Lung (tissue), 12 donors: Measurements from ENCODE around the gene KLHL29. TPM values are rescaled to one million over a fixed set of nuclear protein-coding genes. Genes with fewer than 3 reads are reported as not detected.

ENCODE experiments used
- ATAC-seq: fragments of 200-7000 bp; cut with Tn5 transposase; one replicate; pipeline ENCODE4 v1.9.1; 2020; ENCODE audit warnings: moderate number of reproducible peaks; ENCODE audit not compliant: insufficient read depth, low FRiP score
- DNase-seq, 3 donors: peaks; one replicate each; pipeline ENCODE4 v3.0.0-alpha.2; 2013 to 2017
- H3K27ac ChIP-seq, 2 donors: one replicate each; pipeline ENCODE4 v1.5.1; 2013; ENCODE audit warnings: mild to moderate bottlenecking in 2 of 2, moderate library complexity in 2 of 2, control low read depth in 1 of 2, inconsistent platforms in 1 of 2, low read depth in 1 of 2, low read length in 1 of 2
- H3K27me3 ChIP-seq, 3 donors: one replicate each; pipeline ENCODE4 v1.5.1; 2013; ENCODE audit warnings: low read length in 2 of 3; ENCODE audit not compliant: control insufficient read depth in 3 of 3, insufficient read depth in 3 of 3
- H3K36me3 ChIP-seq, 4 donors: one replicate each; pipeline ENCODE4 v1.5.1; 2013; ENCODE audit warnings: low read length in 4 of 4, mild to moderate bottlenecking in 1 of 4, moderate library complexity in 1 of 4; ENCODE audit not compliant: control insufficient read depth in 4 of 4, insufficient read depth in 4 of 4
- H3K4me1 ChIP-seq, 5 donors: one replicate each; pipeline ENCODE4 v1.5.1; 2013; ENCODE audit warnings: low read length in 5 of 5, mild to moderate bottlenecking in 2 of 5, moderate library complexity in 1 of 5; ENCODE audit not compliant: control insufficient read depth in 5 of 5, insufficient read depth in 5 of 5
- H3K4me3 ChIP-seq: one replicate; pipeline ENCODE4 v1.5.1; 2013; ENCODE audit warnings: mild to moderate bottlenecking, control low read depth, moderate library complexity
- H3K9ac ChIP-seq, 2 donors: one replicate each; pipeline ENCODE4 v1.5.1; 2013; ENCODE audit warnings: low read length in 2 of 2, control low read depth in 1 of 2; ENCODE audit not compliant: insufficient read depth in 1 of 2
- H3K9me3 ChIP-seq, 4 donors: one replicate each; pipeline ENCODE4 v1.5.1; 2013; ENCODE audit warnings: low read length in 3 of 4, mild to moderate bottlenecking in 1 of 4, moderate library complexity in 1 of 4; ENCODE audit not compliant: control insufficient read depth in 4 of 4, insufficient read depth in 3 of 4
- WGBS, 2 donors: extraction: QIAGEN DNeasy Blood & Tissue Kit; methylation state at CpG; one replicate each; pipeline ENCODE4 v1.1.7; 2013; 5-methylcytosine and 5-hydroxymethylcytosine counted together
- polyA plus RNA-seq, 2 donors: library from polyadenylated mRNA; stranded (reverse); fragments of 200-250 nt; gene quantifications; one replicate each; pipeline ENCODE4 v1.2.1, GENCODE V29; 2013
- total RNA-seq, 2 donors: library from RNA; depleted of rRNA in 1 of 2; stranded (reverse); fragments of >200 nt in 1 of 2; gene quantifications; one replicate each; pipeline ENCODE4 v1.2.1, GENCODE V29; 2014 to 2021
- TF ChIP-seq, protein P1 (sequence below): IDR thresholded peaks from 2 replicates; pipeline ENCODE4 v1.5.1; 2012; ENCODE audit warnings: mild to moderate bottlenecking; ENCODE audit errors: control extremely low read depth, extremely low read depth
- donor health status: control.
- donor health status: control.
- donor health status: Bipolar disorder and iron deficiency.
- donor health status: healthy.
- donor health status: DM: yes; HTN: yes; CAD: no.

The KLHL29 gene
- total and polyA plus RNA-seq, 4 donors, result 2.7 to 16.2 (median 3.5) TPM

DNA sequence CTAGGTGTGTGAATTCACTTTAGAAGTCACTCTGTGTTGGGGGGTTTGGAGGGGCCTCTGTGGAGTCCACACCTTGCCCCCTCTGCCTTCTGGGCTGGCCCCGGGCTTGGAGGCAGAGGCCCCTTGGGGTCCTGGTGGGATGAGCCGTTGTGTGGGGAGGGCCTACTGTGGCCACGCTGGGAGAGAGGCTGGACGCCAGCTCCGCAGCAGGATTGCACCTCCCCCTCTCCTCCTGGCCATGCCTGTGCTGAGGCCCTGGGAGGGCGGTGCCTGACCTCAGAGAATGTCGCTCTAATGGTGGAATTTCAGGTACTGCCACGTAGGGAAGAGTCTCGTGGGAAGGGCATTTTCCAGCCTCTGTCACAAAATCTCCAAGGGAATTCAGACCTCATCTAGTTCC lies 304.9 kb downstream of the KLHL29 start:
- WGBS, 2 donors, result 89 to 96% methylated on average over 9 of the region's 9 CpGs
- no peak overlapping the region for H3K9ac ChIP-seq
- H3K27me3 ChIP-seq, result no peaks in the 10 kb centered on the region
- no peaks in the 10 kb centered on the region for H3K4me1 ChIP-seq
- H3K9me3 ChIP-seq, result no peaks in the 10 kb centered on the region
- H3K27ac ChIP-seq, result no peak overlapping the region
- DNase-seq, result no peak
- no peak for ATAC-seq
- TF ChIP-seq, protein P1, sequence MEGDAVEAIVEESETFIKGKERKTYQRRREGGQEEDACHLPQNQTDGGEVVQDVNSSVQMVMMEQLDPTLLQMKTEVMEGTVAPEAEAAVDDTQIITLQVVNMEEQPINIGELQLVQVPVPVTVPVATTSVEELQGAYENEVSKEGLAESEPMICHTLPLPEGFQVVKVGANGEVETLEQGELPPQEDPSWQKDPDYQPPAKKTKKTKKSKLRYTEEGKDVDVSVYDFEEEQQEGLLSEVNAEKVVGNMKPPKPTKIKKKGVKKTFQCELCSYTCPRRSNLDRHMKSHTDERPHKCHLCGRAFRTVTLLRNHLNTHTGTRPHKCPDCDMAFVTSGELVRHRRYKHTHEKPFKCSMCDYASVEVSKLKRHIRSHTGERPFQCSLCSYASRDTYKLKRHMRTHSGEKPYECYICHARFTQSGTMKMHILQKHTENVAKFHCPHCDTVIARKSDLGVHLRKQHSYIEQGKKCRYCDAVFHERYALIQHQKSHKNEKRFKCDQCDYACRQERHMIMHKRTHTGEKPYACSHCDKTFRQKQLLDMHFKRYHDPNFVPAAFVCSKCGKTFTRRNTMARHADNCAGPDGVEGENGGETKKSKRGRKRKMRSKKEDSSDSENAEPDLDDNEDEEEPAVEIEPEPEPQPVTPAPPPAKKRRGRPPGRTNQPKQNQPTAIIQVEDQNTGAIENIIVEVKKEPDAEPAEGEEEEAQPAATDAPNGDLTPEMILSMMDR, result no peak
- H3K36me3 ChIP-seq, result peaks cover 0 to 5% (median 0%) of the 10 kb centered on the region in 4 donors
- H3K4me3 ChIP-seq, result no peak overlapping the region

- H3K27ac ChIP-seq, result no peak overlapping the region
- WGBS, 2 donors, result 81 to 86% methylated on average over 31 of the region's 31 CpGs
- TF ChIP-seq, protein P1, result no peak
- ATAC-seq (no peak), DNase-seq (no peak)
- H3K4me1 ChIP-seq, result no peaks in the 10 kb centered on the region
- peaks cover 0 to 5% (median 0%) of the 10 kb centered on the region in 4 donors for H3K36me3 ChIP-seq
- H3K9me3 ChIP-seq, result no peaks in the 10 kb centered on the region
- no peaks in the 10 kb centered on the region for H3K27me3 ChIP-seq
- H3K9ac ChIP-seq, result no peak overlapping the region
- no peak overlapping the region for H3K4me3 ChIP-seq
Measured at GRCh38 chr2:23690421-23691105, 305.6 kb downstream of the KLHL29 start.

GRCh38 chr2:23691106-23691470 lies 306.1 kb downstream of the KLHL29 start:
- ATAC-seq (no peak), DNase-seq (no peak)
- no peak overlapping the region for H3K4me3 ChIP-seq
- no peaks in the 10 kb centered on the region for H3K27me3 ChIP-seq
- TF ChIP-seq, protein P1, result no peak
- no peak overlapping the region for H3K9ac ChIP-seq
- H3K4me1 ChIP-seq, result no peaks in the 10 kb centered on the region
- H3K36me3 ChIP-seq, result peaks cover 0 to 6% (median 0%) of the 10 kb centered on the region in 4 donors
- 87 to 89% methylated on average over 10 of the region's 10 CpGs for WGBS, 2 donors
- no peaks in the 10 kb centered on the region for H3K9me3 ChIP-seq
- no peak overlapping the region for H3K27ac ChIP-seq

DNA sequence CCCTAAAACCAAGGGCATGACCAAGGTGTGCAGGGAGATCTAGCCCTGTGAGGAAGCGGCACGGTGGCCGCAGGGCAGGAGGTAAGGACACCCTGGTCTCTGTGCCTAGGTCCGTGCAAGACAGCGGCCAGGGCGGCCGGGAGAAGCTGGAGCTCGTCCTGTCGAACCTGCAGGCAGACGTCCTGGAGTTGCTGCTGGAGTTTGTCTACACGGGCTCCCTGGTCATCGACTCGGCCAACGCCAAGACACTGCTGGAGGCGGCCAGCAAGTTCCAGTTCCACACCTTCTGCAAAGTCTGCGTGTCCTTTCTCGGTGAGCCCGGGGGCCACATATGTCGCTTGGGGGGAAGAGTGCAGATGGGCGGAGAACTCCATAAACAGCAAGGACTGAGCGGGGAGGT lies 306.6 kb downstream of the KLHL29 start:
- DNase-seq, result no peak
- peaks cover 0 to 10% (median 0%) of the 10 kb centered on the region in 4 donors for H3K36me3 ChIP-seq
- no peak for ATAC-seq

More for the DNA sequence above, 306.6 kb downstream of the KLHL29 start:
- TF ChIP-seq, protein P1, result no peak
- Histone ChIP-seq H3K27ac (no peak overlapping the region), H3K4me1 (no peaks in the 10 kb centered on the region), H3K4me3 (no peak overlapping the region), H3K27me3 (no peaks in the 10 kb centered on the region), H3K9me3 (no peaks in the 10 kb centered on the region), H3K9ac (no peak overlapping the region)
- 97% methylated on average over 21 of the region's 21 CpGs for WGBS, 2 donors
